ENCODE results near the gene PDIK1L. TPM values are rescaled to one million over a fixed set of nuclear protein-coding genes. Genes with fewer than 3 reads are reported as not detected.

The PDIK1L gene
- total RNA-seq, 4 donors from 2014 or later, result 14.0 to 16.7 (median 14.4) TPM

- H3K4me3 ChIP-seq (ENCODE audit: low read depth, poor library complexity, severe bottlenecking), result no peak overlapping the region
- intact Hi-C loops (cut with DNase I; ENCODE audit: low total_unique reads), result no loop called here
- 100% methylated on average over 1 of the region's 1 CpG for WGBS, 2 donors
- TF ChIP-seq CTCF (IDR thresholded peaks at IDR 0.05), result no peak
- TF ChIP-seq POLR2A (IDR thresholded peaks at IDR 0.05), result no peak
- no peak for DNase-seq (ENCODE audit: low spot score in 2 of 2)
Observed at GRCh38 chr1:26077524-26077923, 34.1 kb upstream of the PDIK1L start.

GRCh38 chr1:26078286-26079177 is 33.1 kb upstream of the PDIK1L start:
- no peak for DNase-seq (ENCODE audit: low spot score in 2 of 2)
- no peak for TF ChIP-seq POLR2A (IDR thresholded peaks at IDR 0.05)
- no peak for TF ChIP-seq CTCF (IDR thresholded peaks at IDR 0.05)
- 54 to 55% methylated on average over 8 of the region's 8 CpGs for WGBS, 2 donors
- H3K4me3 ChIP-seq (ENCODE audit: low read depth, poor library complexity, severe bottlenecking), result no peak overlapping the region
- intact Hi-C loops (cut with DNase I; ENCODE audit: low total_unique reads), result no loop called here

- no peak for DNase-seq (ENCODE audit: low spot score in 2 of 2)
- H3K4me3 ChIP-seq (ENCODE audit: low read depth, poor library complexity, severe bottlenecking), result no peak overlapping the region
- intact Hi-C loops (cut with DNase I; ENCODE audit: low total_unique reads), result no loop called here
- 55 to 59% methylated on average over 7 of the region's 7 CpGs for WGBS, 2 donors
- TF ChIP-seq POLR2A (IDR thresholded peaks at IDR 0.05) (no peak), CTCF (IDR thresholded peaks at IDR 0.05) (no peak)
Observed at GRCh38 chr1:26079178-26079563, 32.5 kb upstream of the PDIK1L start.

GRCh38 chr1:26079960-26080814 is 31.4 kb upstream of the PDIK1L start:
- DNase-seq (ENCODE audit: low spot score in 2 of 2), result no peak
- TF ChIP-seq POLR2A (IDR thresholded peaks at IDR 0.05), result no peak
- no peak for TF ChIP-seq CTCF (IDR thresholded peaks at IDR 0.05)
- intact Hi-C loops (cut with DNase I; ENCODE audit: low total_unique reads), result no loop called here
- no peak overlapping the region for H3K4me3 ChIP-seq (ENCODE audit: low read depth, poor library complexity, severe bottlenecking)
- WGBS, 2 donors, result 75 to 80% methylated on average over 9 of the region's 9 CpGs

- 81 to 82% methylated on average over 8 of the region's 8 CpGs for WGBS, 2 donors
- TF ChIP-seq POLR2A (IDR thresholded peaks at IDR 0.05) (no peak), CTCF (IDR thresholded peaks at IDR 0.05) (no peak)
- H3K4me3 ChIP-seq (ENCODE audit: low read depth, poor library complexity, severe bottlenecking), result no peak overlapping the region
- intact Hi-C loops (cut with DNase I; ENCODE audit: low total_unique reads), result no loop called here
- no peak for DNase-seq (ENCODE audit: low spot score in 2 of 2)
Observed at GRCh38 chr1:26081267-26082019, 30.2 kb upstream of the PDIK1L start.
